HepG2 (cell line): ENCODE data around the gene CDC34. TPM values are rescaled to one million over a fixed set of nuclear protein-coding genes. Genes with fewer than 3 reads are reported as not detected.
A peak's percentile ranks its signal among the peaks of the same experiment; 100 is the strongest.

Source experiments
- CREB1 ChIP-seq, 2 experiments: fragments of 450-650 bp in 1 of 2; IDR thresholded peaks; 2 replicates each; pipeline ENCODE4 v1.6.1; 2016 to 2017; ENCODE audit warnings: control low read depth in 1 of 2, mild to moderate bottlenecking in 1 of 2, missing compliant biosample characterization in 1 of 2, missing genetic modification characterization in 1 of 2
- ERF ChIP-seq: IDR thresholded peaks from 2 replicates; pipeline ENCODE4 v1.6.1; 2018; ENCODE audit warnings: missing biosample characterization, missing genetic modification reagents
- FOSL2 ChIP-seq: sonication (generic); formaldehyde crosslinking; IDR thresholded peaks from 2 replicates; pipeline ENCODE4 v1.4.0; 2020; ENCODE audit warnings: missing genetic modification reagents
- HDAC6 ChIP-seq: fragments of 200-600 bp; sonication (generic); IDR thresholded peaks from 2 replicates; pipeline ENCODE4 v1.7.0; 2017; ENCODE audit warnings: mild to moderate bottlenecking, antibody characterized with exemption, low read length, low read depth
- HMG20A ChIP-seq: IDR thresholded peaks from 2 replicates; pipeline ENCODE4 v1.6.1; 2016; ENCODE audit warnings: borderline replicate concordance
- MIER3 ChIP-seq: IDR thresholded peaks from 2 replicates; pipeline ENCODE4 v1.6.1; 2016; ENCODE audit warnings: missing compliant biosample characterization, borderline replicate concordance
- MTA1 ChIP-seq: sonication (generic); formaldehyde crosslinking; IDR thresholded peaks from 2 replicates; pipeline ENCODE4 v1.4.0; 2020; ENCODE audit warnings: missing genetic modification reagents, mild to moderate bottlenecking, borderline replicate concordance
- PCBP2 ChIP-seq: fragments of 200-400 bp; formaldehyde crosslinking; optimal IDR thresholded peaks from 2 replicates; pipeline ENCODE3; 2018; ENCODE audit warnings: low read length, low read depth; ENCODE audit not compliant: poor library complexity, severe bottlenecking
- PHF21A ChIP-seq: sonication (generic); formaldehyde crosslinking; IDR thresholded peaks from 2 replicates; pipeline ENCODE4 v1.5.0; 2020; ENCODE audit warnings: mild to moderate bottlenecking, missing genetic modification reagents
- RAD21 ChIP-seq: fragments of 450-650 bp; formaldehyde crosslinking; IDR thresholded peaks from 2 replicates; pipeline ENCODE4 v1.5.0; 2020; ENCODE audit warnings: mild to moderate bottlenecking
- RBM22 ChIP-seq: fragments of 200-400 bp; formaldehyde crosslinking; optimal IDR thresholded peaks from 2 replicates; pipeline ENCODE3; 2017; ENCODE audit warnings: mild to moderate bottlenecking, low read length, moderate library complexity
- SAP130 ChIP-seq: IDR thresholded peaks from 2 replicates; pipeline ENCODE4 v1.6.1; 2016; ENCODE audit warnings: low read depth
- SOX6 ChIP-seq, 2 experiments: fragments of 450-650 bp in 1 of 2; sonication (generic) in 1 of 2; formaldehyde crosslinking in 1 of 2; IDR thresholded peaks; 2 replicates each; pipeline versions ENCODE4 v1.4.0 to v1.6.1; 2017 to 2020; ENCODE audit warnings: antibody characterized with exemption in 1 of 2, mild to moderate bottlenecking in 1 of 2, missing genetic modification reagents in 1 of 2
- SP4 ChIP-seq: sonication (generic); formaldehyde crosslinking; IDR thresholded peaks from 2 replicates; pipeline ENCODE4 v1.8.1; 2023; ENCODE audit warnings: mild to moderate bottlenecking, missing genetic modification reagents
- ZFP41 ChIP-seq: sonication (generic); formaldehyde crosslinking; IDR thresholded peaks from 2 replicates; pipeline ENCODE4 v1.4.0; 2020; ENCODE audit warnings: mild to moderate bottlenecking, missing genetic modification reagents, borderline replicate concordance
- ZNF331 ChIP-seq: sonication (generic); formaldehyde crosslinking; IDR thresholded peaks from 2 replicates; pipeline ENCODE4 v1.4.0; 2020; ENCODE audit warnings: missing genetic modification reagents
- ZNF501 ChIP-seq: sonication (generic); formaldehyde crosslinking; IDR thresholded peaks from 2 replicates; pipeline ENCODE4 v1.5.1; 2020; ENCODE audit warnings: mild to moderate bottlenecking, moderate library complexity, missing genetic modification reagents
- ZSCAN31 ChIP-seq: sonication (generic); formaldehyde crosslinking; IDR thresholded peaks from 2 replicates; pipeline ENCODE4 v1.5.0; 2020; ENCODE audit warnings: low read depth, mild to moderate bottlenecking, missing genetic modification reagents
- ZSCAN9 ChIP-seq: IDR thresholded peaks from 2 replicates; pipeline ENCODE4 v1.6.1; 2016; ENCODE audit warnings: borderline replicate concordance
- polyA plus RNA-seq, 8 experiments: library from polyadenylated mRNA; depleted of rRNA in 3 of 8; stranded (reverse) in 7 of 8; unstranded in 1 of 8; fragments of >200 nt; fragmentation: Illumina TruSeq in 4 of 8; extraction: Trizol in 4 of 8; gene quantifications; 2 replicates each; pipeline versions ENCODE4 v1.2.1 to v1.2.3, GENCODE V29; 2011 to 2016; ENCODE audit warnings: low read depth in 4 of 8, missing spikeins in 1 of 8, mixed read lengths in 1 of 8; ENCODE audit not compliant: insufficient read depth in 1 of 8
- total RNA-seq, 5 experiments: library from RNA; depleted of rRNA; stranded (reverse); fragments of >200 nt; fragmentation: Illumina TruSeq; extraction: Trizol; gene quantifications; 2 replicates each; pipeline ENCODE4 v1.2.3, GENCODE V29; 2016; ENCODE audit warnings: low read depth in 1 of 5
- TF ChIP-seq, protein P1 (sequence below): sonication (generic); formaldehyde crosslinking; IDR thresholded peaks from 2 replicates; pipeline ENCODE4 v1.5.0; 2020; ENCODE audit warnings: mild to moderate bottlenecking, missing genetic modification reagents
- TF ChIP-seq, protein P2 (sequence below): sonication (generic); formaldehyde crosslinking; IDR thresholded peaks from 2 replicates; pipeline ENCODE4 v1.5.1; 2020; ENCODE audit warnings: missing genetic modification reagents, mild to moderate bottlenecking, borderline replicate concordance
- TF ChIP-seq, protein P3 (sequence below): sonication (generic); formaldehyde crosslinking; IDR thresholded peaks from 2 replicates; pipeline ENCODE4 v1.4.0; 2020; ENCODE audit warnings: missing genetic modification reagents

The CDC34 gene
- total and polyA plus RNA-seq, 2 of the 13 experiments (the other 11 are each of a cell fraction or from before 2014, with no cell fraction given) = 138 to 150 TPM

GRCh38 chr19:510606-511100, 20.9 kb upstream of the CDC34 start (continued):
- peak; percentile 43; the same call in 1 of the 2 replicates for TF ChIP-seq ZSCAN9 (CRISPR knock-in tag)
- TF ChIP-seq RAD21 (CRISPR knock-in tag) = peak; percentile 96
- TF ChIP-seq PHF21A (CRISPR knock-in tag) = 0 out of 2 replicates have a peak, but pooled peaks have one; percentile 16
- no peak for TF ChIP-seq PCBP2
- peak; percentile 61; the same call in 1 of the 2 replicates for TF ChIP-seq ZSCAN31 (CRISPR knock-in tag)
- TF ChIP-seq SOX6 (IDR thresholded peaks at IDR 0.05) = no peak
- no peak for TF ChIP-seq SOX6 (CRISPR knock-in tag; IDR thresholded peaks at IDR 0.05)
- TF ChIP-seq FOSL2 (CRISPR knock-in tag) = peak; percentile 48
- no peak for TF ChIP-seq RBM22
- TF ChIP-seq ZNF331 = peak; percentile 62; the same call in 1 of the 2 replicates
- no peak for TF ChIP-seq HDAC6
- TF ChIP-seq CREB1 (IDR thresholded peaks at IDR 0.05) = peak; percentile 19; the same call in 1 of the 2 replicates
- TF ChIP-seq CREB1 (CRISPR knock-in tag; IDR thresholded peaks at IDR 0.05) = no peak
- TF ChIP-seq, protein P1, sequence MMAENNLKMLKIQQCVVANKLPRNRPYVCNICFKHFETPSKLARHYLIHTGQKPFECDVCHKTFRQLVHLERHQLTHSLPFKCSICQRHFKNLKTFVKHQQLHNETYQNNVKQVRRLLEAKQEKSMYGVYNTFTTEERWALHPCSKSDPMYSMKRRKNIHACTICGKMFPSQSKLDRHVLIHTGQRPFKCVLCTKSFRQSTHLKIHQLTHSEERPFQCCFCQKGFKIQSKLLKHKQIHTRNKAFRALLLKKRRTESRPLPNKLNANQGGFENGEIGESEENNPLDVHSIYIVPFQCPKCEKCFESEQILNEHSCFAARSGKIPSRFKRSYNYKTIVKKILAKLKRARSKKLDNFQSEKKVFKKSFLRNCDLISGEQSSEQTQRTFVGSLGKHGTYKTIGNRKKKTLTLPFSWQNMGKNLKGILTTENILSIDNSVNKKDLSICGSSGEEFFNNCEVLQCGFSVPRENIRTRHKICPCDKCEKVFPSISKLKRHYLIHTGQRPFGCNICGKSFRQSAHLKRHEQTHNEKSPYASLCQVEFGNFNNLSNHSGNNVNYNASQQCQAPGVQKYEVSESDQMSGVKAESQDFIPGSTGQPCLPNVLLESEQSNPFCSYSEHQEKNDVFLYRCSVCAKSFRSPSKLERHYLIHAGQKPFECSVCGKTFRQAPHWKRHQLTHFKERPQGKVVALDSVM = peak; percentile 73
- TF ChIP-seq SP4 (CRISPR knock-in tag) = peak; percentile 73; the same call in 1 of the 2 replicates
- TF ChIP-seq, protein P2, sequence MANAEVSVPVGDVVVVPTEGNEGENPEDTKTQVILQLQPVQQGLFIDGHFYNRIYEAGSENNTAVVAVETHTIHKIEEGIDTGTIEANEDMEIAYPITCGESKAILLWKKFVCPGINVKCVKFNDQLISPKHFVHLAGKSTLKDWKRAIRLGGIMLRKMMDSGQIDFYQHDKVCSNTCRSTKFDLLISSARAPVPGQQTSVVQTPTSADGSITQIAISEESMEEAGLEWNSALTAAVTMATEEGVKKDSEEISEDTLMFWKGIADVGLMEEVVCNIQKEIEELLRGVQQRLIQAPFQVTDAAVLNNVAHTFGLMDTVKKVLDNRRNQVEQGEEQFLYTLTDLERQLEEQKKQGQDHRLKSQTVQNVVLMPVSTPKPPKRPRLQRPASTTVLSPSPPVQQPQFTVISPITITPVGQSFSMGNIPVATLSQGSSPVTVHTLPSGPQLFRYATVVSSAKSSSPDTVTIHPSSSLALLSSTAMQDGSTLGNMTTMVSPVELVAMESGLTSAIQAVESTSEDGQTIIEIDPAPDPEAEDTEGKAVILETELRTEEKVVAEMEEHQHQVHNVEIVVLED (CRISPR knock-in tag) = peak; percentile 54; the same call in 1 of the 2 replicates
- TF ChIP-seq ZFP41 (CRISPR knock-in tag) = no peak
- TF ChIP-seq HMG20A (CRISPR knock-in tag) = no peak
- peak; percentile 81; the same call in 1 of the 2 replicates for TF ChIP-seq ERF (CRISPR knock-in tag)
- TF ChIP-seq MTA1 = 0 out of 2 replicates have a peak, but pooled peaks have one; percentile 26
- no peak for TF ChIP-seq ZNF501 (CRISPR knock-in tag)
- peak; percentile 75 for TF ChIP-seq SAP130 (CRISPR knock-in tag)
- TF ChIP-seq, protein P3, sequence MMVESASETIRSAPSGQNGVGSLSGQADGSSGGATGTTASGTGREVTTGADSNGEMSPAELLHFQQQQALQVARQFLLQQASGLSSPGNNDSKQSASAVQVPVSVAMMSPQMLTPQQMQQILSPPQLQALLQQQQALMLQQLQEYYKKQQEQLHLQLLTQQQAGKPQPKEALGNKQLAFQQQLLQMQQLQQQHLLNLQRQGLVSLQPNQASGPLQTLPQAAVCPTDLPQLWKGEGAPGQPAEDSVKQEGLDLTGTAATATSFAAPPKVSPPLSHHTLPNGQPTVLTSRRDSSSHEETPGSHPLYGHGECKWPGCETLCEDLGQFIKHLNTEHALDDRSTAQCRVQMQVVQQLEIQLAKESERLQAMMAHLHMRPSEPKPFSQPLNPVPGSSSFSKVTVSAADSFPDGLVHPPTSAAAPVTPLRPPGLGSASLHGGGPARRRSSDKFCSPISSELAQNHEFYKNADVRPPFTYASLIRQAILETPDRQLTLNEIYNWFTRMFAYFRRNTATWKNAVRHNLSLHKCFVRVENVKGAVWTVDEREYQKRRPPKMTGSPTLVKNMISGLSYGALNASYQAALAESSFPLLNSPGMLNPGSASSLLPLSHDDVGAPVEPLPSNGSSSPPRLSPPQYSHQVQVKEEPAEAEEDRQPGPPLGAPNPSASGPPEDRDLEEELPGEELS (CRISPR knock-in tag) = no peak
- TF ChIP-seq MIER3 (CRISPR knock-in tag) = peak; percentile 75
